Stimulated activated naive CD8-positive, alpha-beta T cell treated with anti-CD3 and anti-CD28 coated beads, Interleukin-15, Interleukin-2, amounts not matched to agents 100 U/mL and 50 U/mL, for 24 hours (primary cell): ENCODE data around the gene FUOM.

ENCODE experiments used
- ATAC-seq: fragments of 150-1000 bp; cut with Tn5 transposase; one replicate; pipeline ENCODE4 v1.10.0; 2021
- DNase-seq: peaks from one replicate; pipeline ENCODE4 v3.0.0; 2021

FUOM gene

GRCh38 chr10:133366751-133367150 is 8.9 kb upstream of the FUOM start:
- ATAC-seq (no peak), DNase-seq (no peak)

- DNase-seq (no peak), ATAC-seq (no peak)
Measured at GRCh38 chr10:133366130-133366478, 8.3 kb upstream of the FUOM start.

GRCh38 chr10:133365461-133366129 is 7.8 kb upstream of the FUOM start:
- ATAC-seq (no peak), DNase-seq (no peak)

GRCh38 chr10:133364645-133365431 is 7.0 kb upstream of the FUOM start:
- ATAC-seq (no peak), DNase-seq (no peak)

- ATAC-seq (no peak), DNase-seq (no peak)
Measured at GRCh38 chr10:133362846-133363245, 5.0 kb upstream of the FUOM start.

GRCh38 chr10:133361773-133362441 is 4.1 kb upstream of the FUOM start:
- no peak for ATAC-seq

GRCh38 chr10:133361227-133361626 is 3.4 kb upstream of the FUOM start:
- DNase-seq = no peak
- no peak for ATAC-seq

More at GRCh38 chr10:133361773-133362441, 4.1 kb upstream of the FUOM start:
- DNase-seq = no peak

GRCh38 chr10:133359972-133360610 is 2.3 kb upstream of the FUOM start:
- ATAC-seq (no peak), DNase-seq (no peak)

- DNase-seq (no peak), ATAC-seq (no peak)
Measured at GRCh38 chr10:133359554-133359971, 1.7 kb upstream of the FUOM start.

GRCh38 chr10:133358925-133359310 is 1.1 kb upstream of the FUOM start:
- ATAC-seq = no peak
- no peak for DNase-seq

GRCh38 chr10:133358162-133358924 is 524 bp upstream of the FUOM start:
- DNase-seq (no peak), ATAC-seq (no peak)

GRCh38 chr10:133356549-133357284 is 1.1 kb downstream of the FUOM start:
- DNase-seq (no peak), ATAC-seq (no peak)

GRCh38 chr10:133355991-133356390 is 1.8 kb downstream of the FUOM start:
- ATAC-seq (no peak), DNase-seq (no peak)

GRCh38 chr10:133355266-133355665 is 2.6 kb downstream of the FUOM start:
- ATAC-seq = no peak

GRCh38 chr10:133354672-133355240 is 3.1 kb downstream of the FUOM start:
- no peak for DNase-seq
- ATAC-seq = no peak

More at GRCh38 chr10:133355266-133355665, 2.6 kb downstream of the FUOM start:
- DNase-seq = no peak

- DNase-seq = no peak
- no peak for ATAC-seq
Measured at GRCh38 chr10:133353988-133354605, 3.7 kb downstream of the FUOM start.

- ATAC-seq (no peak), DNase-seq (no peak)
Measured at GRCh38 chr10:133353202-133353959, 4.4 kb downstream of the FUOM start.

- ATAC-seq = no peak
- no peak for DNase-seq
Measured at GRCh38 chr10:133351408-133352318, 6.2 kb downstream of the FUOM start.

- DNase-seq (no peak), ATAC-seq (no peak)
Measured at GRCh38 chr10:133350950-133351329, 6.9 kb downstream of the FUOM start.
